Ureter (tissue), 1 donor: Measurements from ENCODE around the gene SDK1. TPM values are rescaled to one million over a fixed set of nuclear protein-coding genes. Genes with fewer than 3 reads are reported as not detected.

Source experiments
- DNase-seq: peaks from one replicate; pipeline ENCODE4 v3.0.0-alpha.2; 2020; ENCODE audit warnings: low spot score
- total RNA-seq: library from RNA; stranded (reverse); gene quantifications from one replicate; pipeline ENCODE4 v1.2.4, GENCODE V29; 2023
- donor health status: DM: yes; HTN: yes; CAD: no.

The SDK1 gene
- total RNA-seq, 1 donor from 2014 or later, result 27.3 TPM

DNA sequence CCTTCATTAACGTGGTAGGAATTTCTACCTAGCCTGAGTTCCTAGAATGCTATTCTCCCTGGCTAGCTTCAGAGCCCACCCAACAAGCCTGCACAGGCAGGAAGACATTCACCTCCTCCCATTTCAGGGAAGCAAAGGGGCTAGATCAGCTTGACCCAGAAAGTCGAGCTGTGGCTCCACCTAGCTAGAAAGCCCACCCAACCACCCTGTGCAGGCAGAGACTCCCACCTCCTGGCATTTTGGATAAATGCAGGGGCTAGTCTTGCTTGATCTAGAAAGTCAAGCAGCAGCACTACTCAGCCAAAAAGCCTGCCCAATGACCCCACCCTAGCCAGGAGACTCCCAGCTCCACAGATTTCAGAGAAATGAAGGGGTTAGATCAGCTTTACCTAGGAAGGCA is 479.5 kb downstream of the SDK1 start:
- no peak for DNase-seq

DNA sequence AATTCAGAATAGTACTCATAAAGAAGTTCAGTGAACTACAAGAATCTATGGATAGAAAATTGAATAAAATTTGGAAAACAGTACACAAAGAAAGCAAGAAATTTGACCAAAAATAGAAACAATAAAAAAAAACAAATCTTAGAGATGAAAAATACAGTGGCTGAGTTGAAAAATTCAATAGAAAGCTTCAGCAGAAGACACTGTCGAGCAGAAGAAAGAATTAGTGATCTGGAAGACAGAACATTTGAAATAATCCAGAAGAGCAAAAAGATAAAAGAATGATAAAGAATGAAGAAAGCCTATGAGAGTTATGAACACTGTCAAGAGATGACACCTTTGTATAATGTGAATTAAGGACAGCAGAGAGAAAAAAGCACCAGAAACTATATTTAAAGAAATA is 480.6 kb downstream of the SDK1 start:
- DNase-seq, result no peak

DNA sequence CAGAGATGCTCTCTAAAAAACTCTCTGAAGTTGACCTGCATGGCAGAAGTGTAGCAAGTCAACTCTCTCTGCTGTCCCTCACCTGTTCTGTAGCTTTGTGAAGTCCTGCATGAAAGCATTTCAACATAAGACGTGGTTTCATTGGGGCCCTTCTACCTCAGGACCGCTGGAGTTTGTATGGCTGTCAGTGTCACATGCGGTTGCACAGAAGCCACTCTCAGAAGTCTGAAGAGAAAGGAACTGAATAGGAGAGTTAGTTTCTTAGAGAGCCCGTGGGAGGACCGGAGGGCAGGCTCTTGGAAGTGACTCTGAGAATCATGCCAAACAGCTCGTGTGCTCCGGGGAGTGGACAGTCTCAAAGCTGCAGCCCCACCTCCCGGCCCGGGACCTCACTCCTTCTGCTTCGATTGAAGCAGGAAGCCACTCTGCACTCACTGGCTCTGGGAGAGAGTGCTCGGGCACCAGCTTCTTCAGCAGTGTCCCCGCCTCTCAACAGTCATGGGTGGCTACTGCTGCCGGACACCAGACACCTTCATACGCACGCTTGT is 486.7 kb downstream of the SDK1 start:
- no peak for DNase-seq

DNA sequence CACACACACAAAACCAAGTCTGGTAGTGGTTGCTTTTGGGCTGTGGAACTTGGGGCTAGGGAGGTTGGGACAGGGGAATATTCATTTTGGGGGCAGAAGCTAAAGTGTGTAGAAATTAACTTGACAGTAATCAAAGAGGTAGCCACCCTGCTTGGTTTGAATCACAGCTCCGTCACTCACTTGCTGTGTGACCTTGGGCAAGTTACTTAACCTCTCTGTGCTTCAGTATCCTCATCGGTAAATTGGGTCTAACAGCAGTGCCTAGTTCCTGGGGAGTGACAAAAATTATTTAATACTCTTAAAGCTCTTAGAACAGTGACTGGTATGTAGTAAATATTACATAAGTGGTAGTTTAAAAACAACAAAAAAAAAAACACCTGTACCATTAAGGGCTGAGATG is 489.8 kb downstream of the SDK1 start:
- DNase-seq, result no peak

DNA sequence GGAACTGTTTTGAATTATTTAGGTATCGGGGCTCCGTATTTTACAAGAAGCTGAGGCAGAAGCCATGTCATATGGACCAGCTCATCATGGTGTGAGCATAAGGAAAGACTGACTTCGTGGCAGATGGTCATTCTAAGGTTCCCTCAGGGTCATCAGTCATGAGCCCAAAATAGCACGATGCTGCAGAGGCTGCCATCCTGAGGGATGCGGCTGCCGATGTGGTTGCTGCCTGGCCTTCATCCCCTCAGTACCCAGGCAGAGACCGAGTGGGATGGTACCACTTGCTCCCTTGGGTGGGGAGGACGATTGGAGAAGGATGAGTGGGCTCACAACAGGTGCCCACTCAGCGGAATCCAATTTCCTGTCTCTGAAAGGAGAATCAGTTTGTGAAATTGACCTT is 490.3 kb downstream of the SDK1 start:
- DNase-seq, result no peak

DNA sequence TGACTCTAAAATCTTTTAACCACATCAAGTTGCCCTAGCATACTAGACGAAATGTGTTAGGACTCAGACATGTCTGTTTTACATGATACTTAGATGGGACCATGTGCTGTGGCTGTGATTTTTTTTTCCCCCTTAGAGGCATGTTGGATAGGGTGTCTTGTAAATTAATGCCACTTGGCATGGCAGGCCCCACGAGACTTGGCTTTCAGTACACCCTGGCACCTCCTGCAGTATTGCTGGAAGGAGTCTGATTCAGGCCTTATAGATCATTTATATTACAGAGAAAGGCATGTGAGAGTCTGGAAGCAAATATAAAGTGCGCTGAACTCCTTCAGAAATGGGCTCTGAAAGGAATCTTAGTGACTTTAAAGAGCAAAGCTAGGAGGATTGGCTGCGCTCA is 494.1 kb downstream of the SDK1 start:
- DNase-seq, result no peak

DNA sequence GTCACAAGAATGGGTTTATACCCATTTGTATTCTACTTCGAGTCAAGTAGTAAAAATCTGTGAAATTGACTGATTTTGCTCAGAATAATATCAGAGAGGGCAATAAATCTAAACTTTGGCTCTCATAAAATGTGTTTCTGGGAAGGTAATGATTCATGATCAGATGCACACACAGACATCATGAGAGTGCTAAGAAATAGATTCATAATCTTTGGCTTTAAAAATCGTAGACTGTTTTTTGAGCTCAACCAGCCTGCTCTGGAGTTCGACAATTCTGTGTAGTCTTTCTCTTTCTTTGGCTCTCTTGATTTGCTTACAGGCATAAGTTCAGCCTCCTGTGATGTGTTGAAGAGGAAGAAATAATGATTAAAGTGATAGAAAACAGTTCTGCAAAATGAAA is 494.7 kb downstream of the SDK1 start:
- no peak for DNase-seq

DNA sequence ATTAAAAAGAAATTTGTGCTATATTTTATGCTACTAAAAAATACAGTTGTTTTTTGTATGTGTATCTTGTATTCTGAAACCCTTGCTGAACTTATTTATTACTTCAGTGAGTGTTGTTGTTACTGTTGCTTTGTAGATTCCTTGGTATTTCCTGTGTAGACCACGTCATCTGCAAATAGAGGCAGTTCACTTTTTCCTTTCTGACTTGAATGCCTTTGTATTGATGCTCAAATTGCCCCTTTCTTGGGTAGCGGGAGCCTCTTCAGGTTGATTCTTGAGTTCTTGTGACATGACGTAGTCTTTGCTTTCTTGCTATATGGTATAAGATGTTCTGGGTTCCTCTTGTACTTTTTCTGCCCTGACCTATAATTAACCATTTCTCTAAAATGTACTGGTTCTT is 504.1 kb downstream of the SDK1 start:
- DNase-seq, result no peak

DNA sequence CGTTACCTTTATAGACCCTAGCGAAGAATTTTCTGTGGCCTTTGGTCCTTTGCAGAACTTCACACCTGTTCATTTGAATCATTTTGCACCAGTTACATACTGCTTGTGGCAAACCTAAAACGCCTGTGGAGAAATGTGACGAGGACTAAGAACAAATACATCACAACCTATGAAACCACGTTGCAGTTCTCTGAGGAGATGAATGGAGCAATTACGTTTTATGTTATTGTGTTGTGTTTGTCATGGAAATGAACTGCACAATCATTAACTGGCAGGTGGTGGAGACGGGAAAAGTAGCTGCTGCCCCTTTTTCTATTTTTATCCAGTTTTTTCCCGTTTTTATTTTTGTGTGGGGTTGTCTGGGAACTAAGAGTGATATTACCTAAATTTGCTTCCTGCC is 505.5 kb downstream of the SDK1 start:
- DNase-seq, result no peak

DNA sequence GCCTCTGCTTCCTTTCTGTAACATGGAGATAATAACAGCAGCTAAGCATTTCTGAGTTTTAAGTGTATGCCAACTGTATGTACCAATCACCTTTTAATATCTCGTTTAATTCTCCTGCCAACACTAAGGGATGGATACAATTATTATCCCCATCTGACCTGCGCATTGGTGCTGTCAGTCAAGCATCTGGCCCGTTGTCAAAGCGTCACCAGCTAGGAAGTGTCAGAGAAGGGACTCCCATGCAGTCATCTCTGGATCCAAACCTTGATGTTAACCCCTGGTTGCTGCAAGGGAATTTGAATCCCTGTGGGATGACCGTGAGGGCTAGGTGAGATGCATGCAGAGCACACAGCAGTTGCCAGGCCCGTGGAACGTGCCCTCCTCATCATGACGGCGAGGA is 506.8 kb downstream of the SDK1 start:
- DNase-seq, result no peak

DNA sequence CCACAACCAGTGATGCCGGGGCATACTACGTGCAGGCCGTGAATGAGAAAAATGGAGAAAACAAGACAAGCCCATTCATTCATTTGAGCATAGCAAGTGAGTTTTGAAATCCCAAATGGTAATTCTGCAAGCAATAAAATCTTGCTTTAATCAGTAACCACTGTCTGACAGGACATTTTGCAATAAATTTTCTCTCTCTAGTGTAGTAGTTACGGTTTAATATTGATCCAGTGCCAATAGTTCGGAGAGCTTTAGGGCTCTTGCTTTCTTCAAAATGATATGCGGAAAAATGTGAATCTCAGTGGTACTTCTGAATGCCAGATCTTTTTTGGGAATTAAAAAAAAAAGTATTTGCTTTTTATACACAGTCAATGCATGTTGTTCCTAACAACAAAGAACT is 520.4 kb downstream of the SDK1 start:
- no peak for DNase-seq

DNA sequence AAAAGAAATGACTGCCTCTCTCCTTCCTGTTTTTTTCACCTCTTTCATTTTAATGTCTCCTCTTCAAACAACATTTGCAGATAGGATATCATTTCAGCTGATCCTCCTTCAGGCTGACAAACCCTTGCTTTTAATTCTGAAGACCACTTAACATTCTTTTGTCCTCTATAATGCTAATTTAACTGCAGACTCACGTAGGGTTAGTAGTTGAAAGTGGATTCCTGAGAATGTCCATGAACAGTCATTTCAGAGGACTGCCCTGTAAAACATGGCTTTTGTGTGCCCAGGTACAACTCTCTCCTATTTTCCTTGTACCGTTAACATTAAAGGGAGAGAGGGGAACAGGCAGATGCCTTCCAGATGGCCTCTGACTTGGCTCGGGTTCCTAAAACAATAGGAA is 524.4 kb downstream of the SDK1 start:
- DNase-seq, result no peak

DNA sequence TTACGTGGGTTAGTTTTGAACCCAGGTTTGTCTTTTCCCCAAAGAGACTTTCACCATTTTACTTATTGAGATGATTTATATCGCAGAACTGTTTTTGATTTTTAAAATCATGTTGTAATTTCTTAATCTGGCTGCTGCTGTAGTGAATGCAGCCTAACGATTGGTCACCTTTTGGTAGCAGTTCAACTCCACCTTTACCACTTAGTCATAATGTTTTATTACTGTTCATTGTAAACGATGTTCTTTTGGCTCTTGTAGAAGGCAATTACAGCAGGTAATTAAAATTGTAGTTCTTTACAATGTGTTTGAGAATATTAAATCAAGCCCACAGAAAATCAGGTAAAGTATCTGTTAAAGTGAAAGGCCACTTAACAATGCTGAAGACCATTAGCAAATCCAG is 531.1 kb downstream of the SDK1 start:
- DNase-seq, result no peak

DNA sequence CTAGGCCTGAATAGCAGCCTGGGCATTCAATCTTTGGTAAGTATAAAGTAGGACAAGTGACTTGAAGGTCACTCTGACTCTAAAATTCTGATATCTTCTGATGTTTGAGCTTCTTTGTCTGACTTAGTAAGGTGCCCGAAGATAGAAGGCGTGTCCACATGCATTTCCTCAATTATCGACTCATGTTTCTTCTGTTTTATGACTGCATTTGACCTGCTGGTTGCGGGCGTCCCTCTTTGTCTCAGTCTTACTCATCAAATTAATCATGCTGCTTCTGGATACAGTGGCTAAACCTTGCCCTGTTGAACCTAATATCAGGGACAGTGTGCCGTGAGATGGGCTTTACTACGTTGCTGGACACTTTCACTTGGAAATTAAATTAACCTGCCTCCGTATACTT is 534.1 kb downstream of the SDK1 start:
- DNase-seq, result no peak

DNA sequence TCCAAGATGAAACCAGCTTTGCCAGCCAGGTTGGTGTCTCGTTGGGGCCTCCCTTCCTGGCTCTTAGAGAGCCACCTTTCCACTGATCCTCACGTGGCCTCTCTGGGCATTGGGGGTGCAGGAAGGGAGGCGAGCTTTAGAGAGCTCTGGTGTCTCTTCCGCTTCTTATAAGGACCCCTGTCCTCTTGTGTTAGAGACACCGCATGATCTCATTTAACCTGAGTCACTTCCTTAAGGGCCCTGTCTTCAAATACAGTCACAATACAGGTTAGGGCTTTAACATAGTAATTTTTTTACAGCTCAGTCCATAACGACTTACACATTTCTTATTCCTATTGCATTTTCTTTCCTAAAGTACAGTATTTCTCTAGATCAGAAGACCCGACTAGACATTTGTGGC is 535.8 kb downstream of the SDK1 start:
- DNase-seq, result no peak

DNA sequence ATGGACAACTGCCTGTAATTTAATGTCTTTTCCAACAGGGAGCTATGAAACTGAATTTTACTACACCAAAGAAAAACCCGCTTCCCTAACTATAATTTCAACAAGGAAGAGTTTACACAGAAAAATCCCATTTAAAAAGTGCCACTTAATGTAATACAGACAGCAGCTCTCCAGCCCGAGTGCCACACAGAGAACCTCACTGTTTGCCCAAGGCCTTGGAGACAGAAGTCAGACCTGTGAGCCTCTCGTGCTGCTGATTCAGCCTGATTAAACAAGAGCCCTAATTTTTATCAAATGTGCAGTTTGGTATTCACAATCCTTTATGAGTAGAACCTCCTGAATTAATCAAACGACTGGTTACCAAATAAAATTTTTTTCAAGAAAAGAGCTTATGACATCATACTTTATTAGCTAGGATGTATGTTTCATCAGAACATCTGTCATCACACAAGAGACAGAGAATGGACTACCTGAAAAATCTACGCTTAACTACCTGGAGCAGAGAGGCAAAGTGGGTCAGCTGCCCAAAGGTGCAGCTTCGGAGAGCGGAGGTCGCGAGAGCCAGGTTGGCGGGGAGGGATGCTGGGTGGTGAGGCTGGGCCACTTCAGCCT is 543.6 kb downstream of the SDK1 start:
- DNase-seq, result no peak

DNA sequence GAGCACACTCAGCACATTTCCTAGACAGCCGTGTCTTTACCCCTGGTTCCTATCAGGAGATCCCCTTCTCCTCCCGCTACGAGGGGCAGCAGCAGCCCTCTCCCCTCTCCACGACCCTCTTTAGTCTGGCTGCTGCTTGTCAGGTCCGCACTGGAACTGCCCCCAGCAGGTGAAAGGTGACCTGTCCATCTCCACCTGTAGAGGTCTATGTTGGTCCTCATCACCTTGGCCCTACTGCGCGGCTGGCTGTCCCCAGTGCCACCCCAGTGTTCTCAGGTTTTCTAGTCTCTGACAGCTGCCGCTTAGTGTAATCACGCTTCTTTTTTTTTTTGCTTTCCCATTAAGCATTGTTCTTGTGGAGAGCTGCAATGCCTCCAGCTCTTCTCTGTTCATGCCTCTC is 545.7 kb downstream of the SDK1 start:
- DNase-seq, result no peak

DNA sequence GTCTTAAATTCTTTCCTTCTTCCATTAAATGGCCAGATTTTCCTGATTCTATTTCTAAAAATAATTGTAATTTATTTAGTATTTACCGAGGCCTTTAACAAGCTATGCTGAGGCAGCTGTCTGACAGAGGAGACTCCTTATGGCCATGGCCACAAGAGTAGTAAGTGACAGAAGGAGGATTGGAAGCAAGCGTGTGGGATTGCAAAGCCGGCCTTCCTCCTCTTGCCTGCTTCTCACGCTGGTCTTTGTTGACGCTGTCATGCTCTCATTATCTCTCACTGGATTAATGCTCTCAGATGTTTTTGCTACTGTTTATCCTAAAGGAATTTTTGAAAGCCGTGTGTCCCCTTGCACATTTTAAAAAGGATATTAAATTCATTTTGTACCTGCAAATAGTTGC is 546.3 kb downstream of the SDK1 start:
- DNase-seq, result no peak

DNA sequence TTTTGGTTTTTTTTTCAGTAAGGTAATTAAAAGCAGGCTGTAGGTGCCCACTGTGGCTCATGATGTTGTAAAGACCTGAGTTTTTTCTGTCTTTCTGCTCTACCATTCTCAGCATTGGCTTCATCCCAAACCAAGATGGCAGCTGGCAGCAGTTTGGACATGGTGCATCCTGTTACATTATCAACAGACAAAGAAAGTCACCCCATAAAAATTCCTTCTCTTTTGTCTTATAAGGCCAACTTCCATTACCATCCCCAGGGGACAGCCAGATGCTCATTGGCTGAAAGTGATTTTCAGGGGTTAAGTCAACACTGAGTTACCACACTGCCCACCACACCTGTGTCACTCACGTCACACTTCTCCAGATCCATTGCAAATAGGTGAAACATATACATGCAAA is 558.4 kb downstream of the SDK1 start:
- no peak for DNase-seq

DNA sequence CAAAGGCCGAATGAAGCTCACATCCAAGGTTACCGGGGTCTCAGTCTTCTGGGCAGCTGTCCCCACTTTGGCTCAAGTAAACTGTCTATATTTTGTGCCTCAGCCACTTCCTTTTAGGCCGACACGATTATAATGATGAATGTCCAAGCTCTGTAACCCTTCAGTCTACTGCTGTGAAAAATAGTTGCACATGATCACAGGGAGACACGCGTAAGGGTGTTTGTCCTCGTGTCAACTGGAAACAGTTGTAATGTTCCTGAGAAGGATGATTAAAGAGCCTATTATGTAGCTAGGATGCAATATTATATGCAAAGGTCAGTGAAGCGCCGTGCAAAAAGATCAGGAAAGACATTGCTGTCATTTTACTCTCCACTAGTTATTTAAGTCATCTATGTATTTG is 559.9 kb downstream of the SDK1 start:
- no peak for DNase-seq

DNA sequence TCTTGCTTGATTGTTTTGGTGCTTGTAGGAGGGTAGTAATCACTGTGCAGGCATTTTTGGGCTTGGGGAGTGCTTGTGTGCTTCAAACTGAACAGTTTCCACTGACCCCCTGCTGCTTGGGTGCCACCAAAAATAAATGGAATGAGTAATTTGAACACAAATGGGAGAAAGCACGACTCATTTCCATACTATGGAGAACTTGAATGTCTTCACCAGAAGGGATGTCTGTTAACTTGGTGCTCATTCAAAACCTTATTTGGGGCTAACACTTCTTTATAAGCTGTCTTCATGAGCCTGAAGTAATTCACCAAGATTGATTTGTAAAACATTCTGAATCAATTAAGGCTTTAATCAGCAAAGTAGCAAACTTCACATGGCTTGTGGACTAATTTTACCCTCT is 560.3 kb downstream of the SDK1 start:
- no peak for DNase-seq

DNA sequence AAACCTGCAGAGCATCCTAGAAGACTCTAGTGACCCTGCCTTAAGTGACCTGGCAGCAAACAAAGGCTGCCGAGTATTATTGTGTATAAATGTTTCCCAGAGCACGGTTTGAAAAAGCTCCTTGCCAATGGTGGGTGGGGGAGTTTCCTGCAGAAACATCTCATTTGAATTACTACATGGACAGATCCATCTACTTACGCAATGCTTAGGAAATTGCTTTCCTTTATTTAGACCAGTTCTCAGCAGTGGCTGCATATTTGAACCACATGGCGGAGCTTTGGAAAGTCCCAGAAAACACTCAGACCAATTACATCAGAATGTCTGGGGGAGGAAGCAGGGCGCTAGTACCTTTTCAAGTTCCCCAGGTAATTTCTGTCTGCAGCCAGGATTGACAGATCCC is 560.9 kb downstream of the SDK1 start:
- DNase-seq, result no peak

DNA sequence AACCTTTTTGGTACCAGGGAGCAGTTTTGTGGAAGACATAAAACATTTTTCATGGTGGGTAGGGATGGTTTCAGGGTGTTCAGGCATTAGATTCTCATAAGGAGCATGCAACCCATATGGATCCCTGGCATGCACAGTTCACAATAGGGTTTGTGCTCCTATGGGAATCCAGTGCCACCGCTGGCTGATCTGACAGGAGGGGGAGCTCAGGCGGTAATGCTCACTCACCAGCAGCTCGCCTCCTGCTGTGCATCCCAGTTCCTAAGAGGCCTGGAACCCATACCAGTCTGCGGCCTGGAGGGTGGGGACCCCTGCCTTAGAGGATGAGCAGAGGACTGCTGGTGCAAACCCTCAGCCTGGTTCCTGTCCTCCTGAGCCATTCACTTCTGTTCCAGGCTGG is 561.7 kb downstream of the SDK1 start:
- DNase-seq, result no peak

DNA sequence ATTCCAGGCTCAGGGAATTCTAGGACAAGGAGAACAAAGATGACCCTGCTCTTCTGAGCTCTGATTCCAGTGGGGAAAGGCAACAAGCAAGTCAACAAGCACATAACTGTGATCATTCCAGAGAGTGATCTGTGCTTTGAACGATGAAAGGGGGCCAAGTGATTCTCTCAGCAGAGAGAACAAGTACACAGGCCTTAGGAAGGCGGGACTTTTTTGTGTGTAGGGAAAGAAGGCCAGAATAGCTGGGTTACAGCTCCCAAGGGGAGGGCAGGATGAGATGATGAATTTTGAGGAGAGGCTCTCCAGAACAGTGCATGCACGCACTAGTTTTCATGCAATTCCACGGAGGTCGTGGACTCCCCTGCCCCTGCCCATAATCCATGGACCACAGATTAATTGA is 565.2 kb downstream of the SDK1 start:
- no peak for DNase-seq

DNA sequence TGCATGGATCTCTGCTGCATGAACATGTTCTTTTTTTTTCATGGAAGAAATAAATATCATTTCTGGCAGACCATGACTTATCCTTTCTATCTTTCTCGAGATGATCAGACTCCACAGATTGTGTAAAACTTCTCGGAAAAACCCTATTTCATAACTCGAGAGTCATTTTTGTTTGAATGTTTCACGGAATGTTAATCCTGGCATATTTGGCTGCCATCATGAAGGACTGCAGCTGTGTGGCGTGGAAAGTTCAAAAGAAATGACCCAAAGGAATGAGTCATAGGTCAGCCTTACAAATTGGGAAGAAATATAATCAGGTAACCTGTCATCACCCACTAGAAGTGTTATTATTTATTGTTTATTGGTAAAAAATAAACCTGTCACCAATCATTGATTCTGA is 566.8 kb downstream of the SDK1 start:
- no peak for DNase-seq
